Stimulated activated CD4-positive, alpha-beta T cell treated with anti-CD3 and anti-CD28 coated beads, Interleukin-2, amount 100 ng/mL, for 4 hours (primary cell): Measurements from ENCODE around the gene PLCB1.
"Not testable (repeated sequence)": the region's sequence is repeated elsewhere in the genome, so short reads cannot be mapped to it uniquely, and the experiment has no call there.

ENCODE experiments used
- DNase-seq: peaks from one replicate; pipeline ENCODE4 v3.0.0-alpha.2; 2020; ENCODE audit warnings: low read depth

PLCB1 gene

GRCh38 chr20:8842525-8842924 is 710.5 kb downstream of the PLCB1 start:
- DNase-seq: no peak

DNA sequence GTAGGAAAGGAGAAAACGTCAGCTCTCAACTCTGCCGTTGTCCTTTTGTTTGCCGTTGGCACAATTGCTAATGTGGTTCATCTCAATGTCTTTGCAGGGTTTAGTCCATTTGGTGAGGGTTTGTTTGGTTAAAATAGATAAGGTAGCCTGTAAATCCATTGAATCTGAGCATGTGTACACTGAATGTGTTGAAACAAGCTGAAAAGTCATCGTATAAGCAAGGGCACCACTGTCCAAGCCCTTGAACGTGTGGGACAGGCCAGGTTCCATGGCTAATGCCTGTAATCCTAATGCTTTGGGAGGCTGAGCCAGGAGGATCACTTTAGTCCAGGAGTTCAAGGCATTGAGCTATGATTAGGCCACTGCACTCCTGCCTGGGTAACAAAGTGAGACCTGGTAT is 712.1 kb downstream of the PLCB1 start:
- no peak for DNase-seq

- no peak for DNase-seq
Measured at GRCh38 chr20:8849990-8850389, 717.9 kb downstream of the PLCB1 start.

DNA sequence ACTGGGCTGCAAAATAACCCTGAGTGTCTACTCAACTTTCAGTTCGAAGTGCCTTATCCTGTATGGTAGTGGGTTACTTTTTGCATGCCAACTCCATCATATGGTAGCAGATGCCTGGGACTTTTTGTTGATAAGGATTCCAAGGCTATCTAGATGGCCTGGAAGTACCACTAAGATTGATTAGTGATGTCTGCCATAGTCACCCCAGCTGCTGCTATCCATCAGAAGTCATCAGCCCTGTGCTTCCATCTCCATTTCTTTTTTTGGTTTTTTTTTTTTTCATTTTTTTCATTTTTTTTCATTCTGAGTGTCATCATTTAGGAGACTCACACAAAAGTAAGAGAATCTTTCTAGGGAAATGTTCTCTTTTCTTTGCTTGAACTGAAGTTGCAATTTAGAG is 719.4 kb downstream of the PLCB1 start:
- no peak for DNase-seq

DNA sequence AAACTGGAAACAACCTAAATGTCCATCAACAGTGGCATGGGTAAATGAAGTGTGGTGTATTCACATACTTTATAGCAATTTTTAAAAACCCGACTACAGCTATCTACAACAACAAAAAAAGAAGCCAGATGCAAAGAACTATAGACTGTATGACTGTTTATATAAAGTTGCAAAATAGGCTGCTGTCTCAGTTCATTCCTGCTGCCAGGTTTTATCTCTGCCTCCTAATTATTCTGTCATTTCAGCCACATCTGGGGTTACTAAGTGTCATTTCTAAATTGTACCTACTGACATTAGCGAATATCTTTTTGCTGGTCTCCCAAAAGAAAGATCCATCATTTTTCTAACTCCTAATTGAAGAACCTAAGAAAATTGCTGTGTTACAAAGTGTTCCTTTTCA is 719.9 kb downstream of the PLCB1 start:
- DNase-seq: not testable (repeated sequence)

GRCh38 chr20:8853211-8853610 is 721.1 kb downstream of the PLCB1 start:
- not testable (repeated sequence) for DNase-seq

- DNase-seq: no peak
Measured at GRCh38 chr20:8853805-8854338, 721.8 kb downstream of the PLCB1 start.

GRCh38 chr20:8854571-8854970 is 722.5 kb downstream of the PLCB1 start:
- DNase-seq: no peak

DNA sequence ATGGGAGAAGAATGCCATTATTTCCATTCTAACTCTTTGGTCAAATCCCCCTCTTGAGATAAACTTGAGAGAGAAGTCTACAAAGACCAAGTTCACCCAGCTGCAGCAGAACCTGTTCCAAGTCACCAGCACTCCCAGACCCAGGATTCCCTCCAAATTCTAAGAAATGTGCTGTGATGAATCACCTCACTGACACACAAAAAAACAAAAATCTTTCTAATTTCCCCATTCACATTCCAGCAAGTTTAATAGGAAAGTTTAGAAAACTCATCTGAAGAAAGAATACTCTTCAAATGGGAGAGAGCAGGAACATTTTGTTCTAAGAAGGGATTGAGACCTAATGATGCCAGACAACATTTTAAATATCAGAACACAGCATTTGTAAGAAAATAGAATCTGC is 723.2 kb downstream of the PLCB1 start:
- no peak for DNase-seq

DNA sequence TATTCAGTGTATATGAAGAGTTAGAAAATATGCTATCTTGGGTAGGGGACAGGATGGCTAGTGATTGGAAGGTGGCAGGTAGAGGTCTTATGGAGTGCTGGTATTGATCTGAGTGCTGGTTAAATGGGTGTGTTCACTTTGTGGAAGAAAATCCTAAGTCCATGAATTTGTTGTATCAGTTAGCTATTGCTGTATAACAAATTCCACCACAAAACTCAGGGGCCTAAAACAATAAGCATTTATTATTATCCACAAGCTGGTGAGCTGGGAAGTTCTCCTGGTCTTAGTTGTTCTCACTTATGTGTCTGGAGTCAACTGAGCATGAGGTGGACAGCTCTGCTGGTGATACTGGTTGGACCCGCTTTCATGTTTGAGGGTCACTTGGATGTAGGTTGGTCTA is 724.6 kb downstream of the PLCB1 start:
- DNase-seq: no peak

GRCh38 chr20:8858181-8858787 is 726.2 kb downstream of the PLCB1 start:
- no peak for DNase-seq

- DNase-seq: no peak
Measured at GRCh38 chr20:8860011-8860495, 728.0 kb downstream of the PLCB1 start.

GRCh38 chr20:8862092-8862491 is 730.0 kb downstream of the PLCB1 start:
- DNase-seq: no peak

DNA sequence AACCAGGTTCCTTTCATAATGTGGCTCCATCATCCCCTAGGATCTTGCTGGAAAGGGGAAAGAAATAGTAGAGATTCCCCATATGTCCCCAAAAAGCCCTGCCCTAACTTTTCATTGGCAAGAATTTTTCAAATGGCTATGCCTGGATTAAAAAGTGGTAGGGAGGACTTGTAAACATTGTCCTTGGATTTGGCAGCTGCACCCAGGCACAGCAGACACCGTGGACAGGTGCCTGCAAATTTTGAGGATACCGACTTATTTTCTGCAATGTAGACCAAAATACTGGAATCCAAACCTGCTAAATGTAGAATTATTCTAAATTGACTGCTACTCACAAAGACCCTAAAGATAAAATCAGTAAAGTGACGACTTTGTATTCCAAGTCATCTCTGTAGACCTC is 733.6 kb downstream of the PLCB1 start:
- no peak for DNase-seq

- no peak for DNase-seq
Measured at GRCh38 chr20:8867038-8867740, 735.1 kb downstream of the PLCB1 start.

DNA sequence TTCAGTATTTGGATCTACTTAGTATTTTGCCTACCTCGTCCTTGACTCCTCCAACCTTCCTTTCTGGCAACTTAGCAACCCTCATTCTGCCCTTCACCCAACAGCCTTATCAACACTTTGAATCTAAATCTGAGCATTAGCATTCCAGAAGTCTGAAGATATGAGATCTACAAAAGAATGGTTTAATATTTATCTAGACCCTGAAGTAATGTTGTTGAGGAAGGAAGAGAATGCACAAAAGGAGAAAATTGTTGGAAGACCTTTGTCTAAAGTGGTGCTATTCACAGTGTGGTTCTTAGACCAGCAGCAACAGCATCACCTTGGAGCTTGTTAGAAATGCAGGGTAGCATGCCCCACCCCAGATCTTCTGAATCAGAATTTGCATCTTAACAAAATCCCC is 738.6 kb downstream of the PLCB1 start:
- DNase-seq: no peak

DNA sequence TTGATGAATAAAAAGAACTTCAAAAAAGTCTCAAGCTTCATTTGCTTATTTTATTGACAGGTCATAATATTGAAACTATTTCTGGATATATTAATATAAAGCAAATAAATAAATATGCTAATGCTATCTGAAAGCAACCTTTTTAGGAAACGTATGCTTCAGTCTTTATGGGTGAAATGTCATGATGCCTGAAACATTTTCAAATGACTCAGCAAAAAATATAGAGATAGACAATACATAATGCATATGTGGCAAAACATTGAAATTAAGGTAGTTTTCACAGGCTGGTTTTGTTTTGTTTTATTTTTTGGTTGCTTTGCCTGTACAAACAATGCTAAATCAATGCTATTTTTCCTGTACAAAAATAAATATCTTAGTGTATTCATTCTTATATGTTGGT is 742.4 kb downstream of the PLCB1 start:
- DNase-seq: no peak

DNA sequence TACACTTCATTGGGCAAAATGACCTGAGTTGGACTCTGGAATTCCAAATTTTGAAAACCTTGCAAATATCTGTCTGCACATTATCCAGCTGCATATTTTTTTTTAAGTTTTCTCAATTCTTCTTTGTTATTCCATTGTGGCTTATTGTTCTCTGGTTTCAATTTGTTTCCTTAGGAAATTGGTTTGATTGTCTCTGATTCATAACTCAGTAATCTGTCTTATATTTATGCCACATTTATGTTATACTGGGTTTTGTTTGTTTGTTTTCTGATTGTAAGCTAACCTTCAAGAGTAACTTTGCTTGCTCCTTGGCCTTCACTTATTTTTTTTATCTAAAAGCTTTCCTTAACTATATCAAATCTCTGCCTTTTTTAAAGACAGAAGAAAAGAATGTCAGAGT is 743.5 kb downstream of the PLCB1 start:
- no peak for DNase-seq

DNA sequence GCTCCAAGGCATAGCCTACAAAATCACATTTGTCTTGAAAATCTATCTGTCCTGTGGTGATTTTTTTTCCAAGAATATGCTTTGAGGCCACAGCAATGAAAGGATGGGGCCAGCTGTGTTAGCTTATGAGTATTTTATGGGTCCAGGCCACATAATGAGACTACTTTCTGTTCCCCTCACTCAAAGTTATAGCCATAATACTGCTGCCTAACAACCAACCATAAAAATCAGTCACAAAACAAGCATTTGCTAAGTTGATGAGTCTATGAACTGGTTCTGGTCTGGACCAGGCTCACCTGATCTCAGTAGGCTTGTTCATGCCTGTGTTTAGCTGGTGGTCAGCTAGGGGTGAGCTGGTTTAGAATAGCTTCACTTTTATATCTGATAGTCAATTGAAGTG is 744.3 kb downstream of the PLCB1 start:
- DNase-seq: no peak

DNA sequence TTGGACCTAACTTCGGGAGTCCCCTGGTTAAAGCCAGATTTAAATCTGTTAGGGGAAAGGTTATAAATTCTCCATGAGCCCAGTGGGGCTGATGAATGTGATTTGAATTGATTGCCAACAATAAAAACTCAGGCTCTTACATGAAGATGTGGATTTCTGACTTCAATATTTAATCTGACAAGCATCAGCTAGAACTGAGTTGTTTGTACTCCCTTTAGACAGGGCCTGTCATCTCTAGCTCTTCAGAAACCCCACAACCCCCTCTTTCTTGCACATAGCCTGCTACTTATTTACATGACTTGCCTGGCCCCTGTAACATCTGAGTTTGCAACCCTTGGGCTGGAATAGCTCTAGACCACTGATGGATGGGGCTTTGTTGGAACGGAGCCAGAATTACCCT is 745.2 kb downstream of the PLCB1 start:
- DNase-seq: no peak

DNA sequence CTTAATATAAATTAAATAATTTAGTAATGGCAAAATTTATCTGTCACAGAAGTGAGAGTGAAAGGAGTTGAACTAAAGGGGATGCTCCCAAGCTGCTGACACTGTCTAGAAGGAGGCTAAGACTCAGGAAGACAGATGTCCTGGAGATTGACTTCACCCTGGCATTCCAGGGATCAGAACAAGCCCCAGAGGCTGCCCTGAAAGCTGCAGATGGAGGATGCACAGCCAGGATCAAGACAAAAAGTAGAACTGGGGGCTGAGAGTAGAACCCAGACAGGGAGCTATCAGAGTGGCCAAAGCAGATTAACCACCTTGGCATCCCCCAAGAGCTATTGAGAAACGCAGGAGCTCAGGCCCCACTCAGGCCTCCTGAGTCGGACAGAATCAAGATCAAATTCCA is 747.6 kb downstream of the PLCB1 start:
- DNase-seq: no peak

DNA sequence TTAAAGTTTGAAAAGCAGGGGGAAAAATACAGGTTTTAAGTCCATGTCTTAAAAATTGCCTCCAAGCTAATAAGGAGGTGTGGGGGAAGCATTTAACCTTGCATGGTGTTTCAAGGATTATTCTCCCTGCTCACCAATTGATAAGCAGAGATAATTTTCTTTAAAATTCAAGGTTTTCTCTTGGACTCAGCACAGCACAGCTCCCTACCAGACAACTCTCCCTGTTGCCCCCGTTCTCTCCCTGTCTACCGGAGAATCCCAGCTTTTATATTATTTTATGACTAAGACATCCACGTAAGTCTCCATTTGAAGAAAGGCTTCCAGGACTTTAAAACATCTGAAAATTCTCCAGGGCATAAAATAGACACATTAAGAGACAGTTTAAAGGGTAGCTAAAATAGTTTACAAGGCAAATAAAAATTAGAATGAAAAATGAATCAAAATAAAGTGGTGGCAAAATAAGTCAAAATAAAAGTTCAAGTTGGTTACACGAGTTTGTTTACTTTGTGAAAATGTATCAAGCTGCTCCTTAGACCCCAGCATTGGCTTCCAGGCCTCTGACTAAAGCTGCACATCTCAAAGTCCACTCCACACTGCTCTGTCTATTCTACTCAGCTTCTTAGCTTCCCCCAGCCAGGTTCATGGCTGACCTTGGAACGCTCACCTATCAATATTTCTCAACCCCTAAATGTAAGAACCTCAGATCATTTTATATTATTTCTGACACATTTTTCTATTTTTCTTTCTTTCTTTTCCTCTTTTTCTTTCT is 748.2 kb downstream of the PLCB1 start:
- no peak for DNase-seq

GRCh38 chr20:8891039-8891438 is 759.0 kb downstream of the PLCB1 start:
- no peak for DNase-seq
